HK-2 (cell line): Measurements from ENCODE around the gene C10orf90.

Experiments used
- DNase-seq: peaks from one replicate; pipeline ENCODE4 v3.0.0-alpha.2; 2018; ENCODE audit not compliant: unreplicated experiment

Gene C10orf90

GRCh38 chr10:126503392-126504062 lies 167.0 kb downstream of the C10orf90 start:
- DNase-seq: no peak

GRCh38 chr10:126502441-126502840 lies 168.1 kb downstream of the C10orf90 start:
- DNase-seq: no peak

- DNase-seq: no peak
These were observed 168.7 kb downstream of the C10orf90 start for GRCh38 chr10:126501828-126502227.

DNA sequence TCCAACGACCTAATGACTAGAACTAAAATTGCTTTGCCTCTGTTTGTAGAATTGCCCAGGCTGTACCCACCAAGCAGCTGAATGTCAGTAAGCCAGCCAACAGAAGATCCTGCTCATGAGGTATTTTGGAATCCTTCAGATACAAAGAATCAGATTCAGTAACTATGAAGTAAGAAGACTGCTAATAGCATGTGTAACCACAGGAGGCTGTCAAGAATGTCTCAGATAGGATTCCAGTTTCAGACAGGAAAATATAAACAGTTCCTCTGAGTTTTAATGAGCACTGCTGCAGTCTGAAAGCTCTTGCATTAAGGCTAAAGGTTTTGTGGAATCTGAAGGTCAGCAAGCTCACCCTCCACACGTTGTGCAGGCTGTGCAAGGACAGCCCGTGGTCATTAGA lies 169.6 kb downstream of the C10orf90 start:
- DNase-seq: no peak

- no peak for DNase-seq
These were observed 170.3 kb downstream of the C10orf90 start for GRCh38 chr10:126500185-126500584.

DNA sequence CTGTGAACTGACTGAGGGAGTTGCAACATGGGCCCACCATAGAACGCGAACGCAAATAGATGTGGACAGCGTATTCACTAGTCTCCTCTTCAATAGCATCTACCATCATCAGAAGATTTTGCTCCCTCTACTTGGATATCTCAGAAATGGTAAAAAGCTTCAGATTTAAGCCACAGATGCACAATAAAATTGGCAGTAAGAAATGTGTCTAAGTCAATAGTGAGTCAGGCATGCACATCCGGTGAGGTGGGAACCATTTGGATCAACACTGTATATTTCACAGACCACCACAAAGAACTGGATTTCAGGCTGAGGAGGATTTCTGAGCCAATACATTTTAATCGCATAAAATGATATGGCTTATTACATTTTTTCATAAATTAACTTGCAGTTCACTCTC lies 170.7 kb downstream of the C10orf90 start:
- no peak for DNase-seq

- no peak for DNase-seq
These were observed 172.8 kb downstream of the C10orf90 start for GRCh38 chr10:126497672-126498071.

DNA sequence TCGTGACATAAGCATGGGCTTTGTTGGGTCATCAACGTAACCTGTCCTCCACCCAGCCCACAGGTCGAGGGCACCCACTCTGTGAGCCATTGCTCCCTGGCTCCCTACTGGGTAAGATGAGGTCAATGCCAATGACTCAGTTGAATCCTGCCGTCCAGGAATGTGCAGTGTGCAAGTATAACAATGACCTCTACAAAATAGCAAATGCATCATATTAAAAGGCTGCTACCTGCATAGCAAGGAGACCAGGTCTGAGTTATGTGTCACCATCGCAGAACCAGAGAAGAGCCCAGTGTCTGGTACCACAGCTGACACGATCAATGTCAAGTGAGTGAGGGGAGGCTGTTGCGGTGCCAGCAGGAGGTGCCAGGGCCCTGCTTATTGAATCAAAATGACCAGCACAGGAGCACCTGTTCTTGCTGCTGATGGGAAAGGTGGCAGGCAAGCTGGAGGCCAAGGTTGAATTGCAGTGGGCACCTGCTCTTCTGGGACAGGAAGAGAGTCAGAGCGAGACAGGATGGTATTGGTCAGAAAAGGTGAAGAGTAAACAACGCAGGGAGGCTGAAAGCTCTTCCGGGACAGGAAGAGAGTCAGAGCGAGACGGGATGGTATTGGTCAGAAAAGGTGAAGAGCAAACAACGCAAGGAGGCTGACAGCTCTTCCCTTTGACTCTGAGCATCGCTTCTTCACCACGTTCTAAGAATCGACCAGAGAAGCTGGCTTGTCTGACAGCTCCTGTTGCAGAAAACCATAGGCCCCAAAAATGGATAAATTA lies 173.5 kb downstream of the C10orf90 start:
- DNase-seq: no peak

- DNase-seq: no peak
These were observed 179.0 kb downstream of the C10orf90 start for GRCh38 chr10:126491476-126491875.

DNA sequence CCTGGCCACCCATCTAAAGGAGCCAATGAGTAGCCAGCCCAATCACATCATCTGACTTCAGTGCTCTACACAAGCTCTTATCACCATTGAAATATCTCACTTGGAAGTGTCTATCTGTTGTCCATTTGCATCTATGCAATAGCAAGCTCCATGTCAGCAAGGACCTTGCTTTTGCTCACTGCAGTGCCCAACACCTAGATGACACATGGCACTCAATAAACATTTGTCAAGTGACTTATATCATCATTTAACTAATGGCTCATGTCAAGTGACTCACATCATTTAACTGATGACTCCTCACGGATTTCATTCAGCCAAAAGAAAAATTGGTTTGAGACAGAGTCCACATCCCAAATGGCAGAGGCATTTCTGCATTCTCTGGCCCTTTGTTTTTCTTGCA lies 189.3 kb downstream of the C10orf90 start:
- no peak for DNase-seq

GRCh38 chr10:126480648-126481047 lies 189.8 kb downstream of the C10orf90 start:
- DNase-seq: no peak

- DNase-seq: no peak
These were observed 191.1 kb downstream of the C10orf90 start for GRCh38 chr10:126479280-126479895.

GRCh38 chr10:126478546-126478945 lies 191.9 kb downstream of the C10orf90 start:
- no peak for DNase-seq

DNA sequence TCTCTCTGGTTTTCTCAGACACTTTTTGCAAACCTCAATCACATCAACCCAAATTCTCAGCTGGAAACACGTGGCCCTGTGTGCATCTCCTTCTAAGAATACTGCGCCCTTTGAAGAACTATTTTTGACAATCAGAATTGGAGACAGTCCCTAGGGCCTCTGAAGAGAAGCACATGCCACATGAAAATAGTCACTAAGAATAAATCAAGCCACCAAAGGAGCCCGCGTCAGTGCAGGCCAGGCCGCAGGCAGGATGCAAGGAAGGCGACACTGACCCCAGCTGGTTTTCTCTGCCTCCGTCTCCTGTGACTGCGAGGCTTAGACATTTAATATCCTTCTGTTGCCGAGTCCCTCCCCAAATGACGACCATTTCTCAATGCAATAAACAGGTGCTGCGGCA lies 194.2 kb downstream of the C10orf90 start:
- DNase-seq: no peak

GRCh38 chr10:126475074-126475691 lies 195.3 kb downstream of the C10orf90 start:
- DNase-seq: no peak

DNA sequence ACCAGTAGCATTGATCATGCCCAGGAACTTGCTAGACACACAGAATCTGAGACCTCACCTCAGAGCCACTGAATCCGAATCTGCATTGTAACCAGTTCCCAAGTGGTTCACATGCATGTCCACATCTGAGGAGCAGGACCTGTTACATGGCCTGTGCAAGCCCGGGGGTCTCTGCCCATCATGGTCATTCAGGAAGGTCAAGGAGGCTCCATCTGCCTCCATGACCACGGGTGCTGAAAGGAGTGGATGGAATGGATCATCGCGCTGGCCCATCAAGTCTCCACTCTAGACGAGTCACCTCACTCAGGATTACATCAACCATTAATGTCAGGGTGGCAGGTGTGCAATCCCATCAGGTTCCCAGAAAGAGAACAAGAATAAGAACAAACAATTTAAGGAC lies 196.5 kb downstream of the C10orf90 start:
- DNase-seq: no peak

GRCh38 chr10:126470991-126471390 lies 199.5 kb downstream of the C10orf90 start:
- DNase-seq: no peak

- DNase-seq: no peak
These were observed 200.8 kb downstream of the C10orf90 start for GRCh38 chr10:126469692-126470091.

GRCh38 chr10:126468876-126469643 lies 201.4 kb downstream of the C10orf90 start:
- DNase-seq: no peak

GRCh38 chr10:126468467-126468866 lies 202.0 kb downstream of the C10orf90 start:
- no peak for DNase-seq

- DNase-seq: no peak
These were observed 204.7 kb downstream of the C10orf90 start for GRCh38 chr10:126465771-126466170.

DNA sequence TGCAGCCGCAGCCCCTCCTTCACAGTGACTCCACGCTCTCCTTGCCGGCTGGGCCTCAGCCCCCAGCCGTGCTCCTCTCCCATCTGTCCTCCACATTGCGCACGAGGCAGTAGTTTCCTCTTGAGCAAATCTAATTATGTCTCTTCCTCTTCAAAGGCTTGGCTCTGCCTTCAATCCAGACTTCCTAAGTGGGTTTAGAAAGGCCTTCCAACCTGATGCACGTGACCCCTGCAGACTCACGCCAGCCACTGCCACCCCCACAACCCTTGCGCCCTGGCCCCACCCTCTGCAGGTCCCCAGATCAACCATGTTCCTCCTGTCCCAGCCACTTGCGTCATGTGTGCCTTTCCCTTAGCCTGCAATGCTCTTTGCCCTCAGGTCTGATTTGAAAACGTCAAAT lies 207.2 kb downstream of the C10orf90 start:
- DNase-seq: no peak
